T-helper 22 cell (primary cell): Measurements from ENCODE around the gene SPANXA2.
"Not testable (repeated sequence)": the region's sequence is repeated elsewhere in the genome, so short reads cannot be mapped to it uniquely, and the experiment has no call there.

Experiments used
- DNase-seq: peaks from one replicate; pipeline ENCODE4 v3.0.0-alpha.2; 2020; ENCODE audit warnings: low read depth

The SPANXA2 gene

GRCh38 chrX:141589408-141589807 is at the start of gene SPANXA2:
Gene SPANXA2, plus strand, starts transcription at chrX:141589708. Its CDS starts 60 bp downstream, at chrX:141589768.
- not testable (repeated sequence) for DNase-seq

- DNase-seq = not testable (repeated sequence)
Measured at GRCh38 chrX:141542551-141542950, 47.0 kb upstream of the SPANXA2 start.

GRCh38 chrX:141584638-141585037 is 4.9 kb upstream of the SPANXA2 start, which contains the start of gene SPANXA1:
Gene SPANXA1, minus strand, starts transcription at chrX:141584738. Its CDS starts 60 bp downstream, at chrX:141584678.
- DNase-seq = not testable (repeated sequence)

- no peak for DNase-seq
Measured at GRCh38 chrX:141609111-141609510, 19.6 kb downstream of the SPANXA2 start.

- DNase-seq = no peak
Measured at GRCh38 chrX:141619336-141619735, 29.8 kb downstream of the SPANXA2 start.

GRCh38 chrX:141632124-141632523 is 42.6 kb downstream of the SPANXA2 start:
- DNase-seq = no peak

GRCh38 chrX:141638550-141638949 is 49.0 kb downstream of the SPANXA2 start:
- no peak for DNase-seq
